ENCODE measurements around the gene LRRC37A3.
"Not testable (repeated sequence)": the region's sequence is repeated elsewhere in the genome, so short reads cannot be mapped to it uniquely, and the experiment has no call there.

- TF ChIP-seq, protein P1, sequence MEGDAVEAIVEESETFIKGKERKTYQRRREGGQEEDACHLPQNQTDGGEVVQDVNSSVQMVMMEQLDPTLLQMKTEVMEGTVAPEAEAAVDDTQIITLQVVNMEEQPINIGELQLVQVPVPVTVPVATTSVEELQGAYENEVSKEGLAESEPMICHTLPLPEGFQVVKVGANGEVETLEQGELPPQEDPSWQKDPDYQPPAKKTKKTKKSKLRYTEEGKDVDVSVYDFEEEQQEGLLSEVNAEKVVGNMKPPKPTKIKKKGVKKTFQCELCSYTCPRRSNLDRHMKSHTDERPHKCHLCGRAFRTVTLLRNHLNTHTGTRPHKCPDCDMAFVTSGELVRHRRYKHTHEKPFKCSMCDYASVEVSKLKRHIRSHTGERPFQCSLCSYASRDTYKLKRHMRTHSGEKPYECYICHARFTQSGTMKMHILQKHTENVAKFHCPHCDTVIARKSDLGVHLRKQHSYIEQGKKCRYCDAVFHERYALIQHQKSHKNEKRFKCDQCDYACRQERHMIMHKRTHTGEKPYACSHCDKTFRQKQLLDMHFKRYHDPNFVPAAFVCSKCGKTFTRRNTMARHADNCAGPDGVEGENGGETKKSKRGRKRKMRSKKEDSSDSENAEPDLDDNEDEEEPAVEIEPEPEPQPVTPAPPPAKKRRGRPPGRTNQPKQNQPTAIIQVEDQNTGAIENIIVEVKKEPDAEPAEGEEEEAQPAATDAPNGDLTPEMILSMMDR (conservative IDR thresholded peaks at IDR 0.05 in 1 of 2, IDR thresholded peaks at IDR 0.05 in 1 of 2; ENCODE audit: low read depth in 1 of 2, low read length in 2 of 2), result not testable (repeated sequence)
- TF ChIP-seq EZH2 (IDR thresholded peaks at IDR 0.05; ENCODE audit: low read length, missing control alignments), result not testable (repeated sequence)
Measured at GRCh38 chr17:64910191-64910514, 9.1 kb downstream of the LRRC37A3 start.
